ENCODE measurements around the gene ACAD8. TPM values are rescaled to one million over a fixed set of nuclear protein-coding genes. Genes with fewer than 3 reads are reported as not detected.
"Not testable (repeated sequence)": the region's sequence is repeated elsewhere in the genome, so short reads cannot be mapped to it uniquely, and the experiment has no call there.

ACAD8 gene
- total and polyA plus RNA-seq, 3 donors from 2014 or later = 27.4 to 47.9 (median 35.1) TPM

- no peaks in the 10 kb centered on the region for H3K9me3 ChIP-seq
- H3K4me1 ChIP-seq = peaks cover 10% of the 10 kb centered on the region
- WGBS, 2 donors = 91 to 93% methylated on average over 3 of the region's 3 CpGs
- H3K4me3 ChIP-seq = no peak overlapping the region
- no peaks in the 10 kb centered on the region for H3K36me3 ChIP-seq (ENCODE audit: low read depth, missing control alignments)
- TF ChIP-seq POLR2A (IDR thresholded peaks at IDR 0.05) (no peak), CTCF (IDR thresholded peaks at IDR 0.05) (no peak)
- DNase-seq = no peak
- intact Hi-C loops (cut with DNase I; ENCODE audit: low total_unique reads) = no loop called here
- no peak overlapping the region for H3K27ac ChIP-seq
- H3K27me3 ChIP-seq = no peaks in the 10 kb centered on the region
Measured at GRCh38 chr11:134250246-134250645, 3.1 kb upstream of the ACAD8 start.

GRCh38 chr11:134250675-134251074 is 2.7 kb upstream of the ACAD8 start:
- no peaks in the 10 kb centered on the region for H3K27me3 ChIP-seq
- no peak overlapping the region for H3K4me3 ChIP-seq
- no peak for TF ChIP-seq CTCF (IDR thresholded peaks at IDR 0.05)
- TF ChIP-seq POLR2A (IDR thresholded peaks at IDR 0.05) = no peak
- peaks cover 10% of the 10 kb centered on the region for H3K4me1 ChIP-seq
- 89 to 90% methylated on average over 2 of the region's 2 CpGs for WGBS, 2 donors
- intact Hi-C loops (cut with DNase I; ENCODE audit: low total_unique reads) = no loop called here
- H3K9me3 ChIP-seq = no peaks in the 10 kb centered on the region
- H3K27ac ChIP-seq = no peak overlapping the region
- H3K36me3 ChIP-seq (ENCODE audit: low read depth, missing control alignments) = no peaks in the 10 kb centered on the region
- DNase-seq = no peak

- peak overlapping the region; percentile 94 to 95 for H3K4me3 ChIP-seq
- peaks cover 10% of the 10 kb centered on the region for H3K4me1 ChIP-seq
- no peaks in the 10 kb centered on the region for H3K9me3 ChIP-seq
- no peaks in the 10 kb centered on the region for H3K27me3 ChIP-seq
- H3K27ac ChIP-seq = peak overlapping the region; percentile 49 to 72
- no peaks in the 10 kb centered on the region for H3K36me3 ChIP-seq (ENCODE audit: low read depth, missing control alignments)
- WGBS, 2 donors = 2 to 3% methylated on average over 27 of the region's 27 CpGs
- intact Hi-C loops (cut with DNase I; ENCODE audit: low total_unique reads) = no loop called here
- TF ChIP-seq POLR2A (IDR thresholded peaks at IDR 0.05) = no peak
- TF ChIP-seq CTCF (IDR thresholded peaks at IDR 0.05) = no peak
- DNase-seq = peak; percentile 46
Measured at GRCh38 chr11:134252346-134253187, 801 bp upstream of the ACAD8 start.

- Histone ChIP-seq H3K9me3 (no peaks in the 10 kb centered on the region), H3K27me3 (no peaks in the 10 kb centered on the region), H3K4me3 (peak overlapping the region in 1 of 2 donors; percentile 95), H3K36me3 (ENCODE audit: low read depth, missing control alignments) (no peaks in the 10 kb centered on the region), H3K4me1 (peaks cover 10% of the 10 kb centered on the region), H3K27ac (no peak overlapping the region)
- DNase-seq = no peak
- intact Hi-C loops (cut with DNase I; ENCODE audit: low total_unique reads) = no loop called here
- WGBS, 2 donors = 55 to 56% methylated on average over 3 of the region's 3 CpGs
- TF ChIP-seq POLR2A (IDR thresholded peaks at IDR 0.05) (no peak), CTCF (IDR thresholded peaks at IDR 0.05) (no peak)
Measured at GRCh38 chr11:134254433-134255183, 1.2 kb downstream of the ACAD8 start.

GRCh38 chr11:134255184-134255561 is 1.8 kb downstream of the ACAD8 start:
- WGBS, 2 donors = 92 to 95% methylated on average over 5 of the region's 5 CpGs

More at GRCh38 chr11:134255184-134255561, 1.8 kb downstream of the ACAD8 start:
- intact Hi-C loops (cut with DNase I; ENCODE audit: low total_unique reads); H3K4me3 ChIP-seq; H3K4me1 ChIP-seq; H3K9me3 ChIP-seq; H3K27ac ChIP-seq; H3K27me3 ChIP-seq; DNase-seq; H3K36me3 ChIP-seq (ENCODE audit: low read depth, missing control alignments): not testable (repeated sequence)

Data from testis (tissue), 3 donors.